Small intestine (tissue), 7 donors: ENCODE results near the gene EMC10. TPM values are rescaled to one million over a fixed set of nuclear protein-coding genes. Genes with fewer than 3 reads are reported as not detected.
"Not testable (repeated sequence)": the region's sequence is repeated elsewhere in the genome, so short reads cannot be mapped to it uniquely, and the experiment has no call there.

Experiments
- DNase-seq, 2 donors: peaks; one replicate each; pipeline versions ENCODE4 v3.0.0 to v3.0.0-alpha.2; 2013
- FAIRE-seq: peaks from 2 replicates; lab custom pipeline; 2012; peaks lifted over from hg19 to GRCh38; lab: Jason Lieb, UNC
- H3K27ac ChIP-seq, 3 donors: one replicate each; pipeline ENCODE4 v1.5.1; 2013; ENCODE audit warnings: low read length in 2 of 3, mild to moderate bottlenecking in 2 of 3, control low read depth in 1 of 3, inconsistent platforms in 1 of 3, low read depth in 1 of 3, moderate library complexity in 1 of 3
- H3K27me3 ChIP-seq, 3 donors: one replicate each; pipeline ENCODE4 v1.6.1; 2013; ENCODE audit warnings: low read length in 3 of 3, inconsistent platforms in 1 of 3; ENCODE audit not compliant: control insufficient read depth in 3 of 3, insufficient read depth in 3 of 3
- H3K36me3 ChIP-seq, 3 donors: one replicate each; pipeline ENCODE4 v1.6.1; 2013; ENCODE audit warnings: low read length in 3 of 3, inconsistent platforms in 1 of 3, low read depth in 1 of 3, mild to moderate bottlenecking in 1 of 3, moderate library complexity in 1 of 3; ENCODE audit not compliant: control insufficient read depth in 3 of 3, insufficient read depth in 2 of 3
- H3K4me1 ChIP-seq, 3 donors: one replicate each; pipeline ENCODE4 v1.6.1; 2013; ENCODE audit warnings: low read length in 2 of 3, inconsistent platforms in 1 of 3, low read depth in 1 of 3, mild to moderate bottlenecking in 1 of 3, moderate library complexity in 1 of 3; ENCODE audit not compliant: control insufficient read depth in 3 of 3, insufficient read depth in 2 of 3
- H3K4me3 ChIP-seq, 3 donors: one replicate each; pipeline ENCODE4 v1.5.1; 2013; ENCODE audit warnings: low read length in 3 of 3, control low read depth in 1 of 3, inconsistent platforms in 1 of 3, low read depth in 1 of 3, mild to moderate bottlenecking in 1 of 3, moderate library complexity in 1 of 3
- H3K9me3 ChIP-seq, 2 donors: one replicate each; pipeline ENCODE4 v1.6.1; 2013; ENCODE audit warnings: low read depth in 1 of 2, low read length in 1 of 2; ENCODE audit not compliant: control insufficient read depth in 2 of 2, insufficient read depth in 1 of 2
- WGBS, 3 donors: extraction: QIAGEN DNeasy Blood & Tissue Kit; methylation state at CpG; one replicate each; pipeline ENCODE4 v1.1.7; 2013; 5-methylcytosine and 5-hydroxymethylcytosine counted together
- polyA plus RNA-seq, 4 donors: library from polyadenylated mRNA; stranded (reverse) in 3 of 4; unstranded in 1 of 4; fragments of 200-250 nt in 3 of 4; fragments of 120-200 nt in 1 of 4; gene quantifications; one replicate each; pipeline versions ENCODE4 v1.2.1 to v1.2.3, GENCODE V29; 2013
- donor health status: healthy with polysubstance abuse.
- donor health status: control.
- donor health status: control.
- donor health status: Bipolar disorder and iron deficiency.
- donor health status: healthy.

EMC10 gene
- polyA plus RNA-seq, 4 donors: 53.7 to 164 (median 116) TPM

DNA sequence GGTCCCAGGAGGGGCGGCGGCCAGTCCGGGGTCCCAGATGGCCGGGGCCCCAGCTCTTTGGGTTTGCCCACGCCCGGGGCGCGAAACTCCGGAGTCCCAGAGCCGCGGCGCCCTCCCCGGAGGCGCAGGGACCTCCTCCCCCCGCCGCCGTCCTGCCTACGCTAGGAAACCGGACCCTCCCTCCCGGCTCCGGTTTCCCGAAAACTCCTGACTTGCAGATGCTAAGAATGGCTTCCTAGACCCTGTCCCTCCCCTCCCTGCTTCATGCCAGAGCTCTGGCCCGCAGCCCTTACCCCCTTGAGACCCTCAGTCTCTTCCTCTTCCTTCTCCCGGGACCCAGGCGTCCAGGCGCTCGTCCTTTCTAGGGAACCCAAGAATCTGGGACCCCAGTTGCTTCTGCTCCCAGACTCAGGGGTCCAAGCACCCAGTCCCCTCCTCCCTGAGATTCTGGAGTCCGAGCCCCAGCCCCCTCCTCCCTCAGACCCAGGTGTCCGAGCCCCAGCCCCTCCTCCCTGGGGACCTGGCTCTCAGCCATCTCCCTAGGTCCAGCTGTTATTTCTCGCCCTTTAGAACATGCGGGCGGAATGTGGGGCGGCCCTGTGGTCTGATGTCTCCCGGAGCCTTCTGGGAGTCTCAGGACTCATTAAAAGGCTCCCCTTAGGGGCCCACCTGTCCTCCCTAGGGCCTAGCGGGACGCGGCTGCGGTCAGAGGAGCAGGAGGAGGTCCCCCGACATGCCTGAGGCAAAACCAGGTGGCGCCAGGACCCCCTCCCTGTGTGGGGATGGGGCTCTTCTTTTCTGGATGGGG is 43.9 kb upstream of the EMC10 start, which contains the start of gene MYBPC2:
Gene MYBPC2 (plus strand): TSS at position 672 of the 808 bp plus-strand sequence. CDS start 62 bp downstream, at position 734.
- Histone ChIP-seq H3K36me3 (no peaks in the 10 kb centered on the region), H3K27ac (peak within 1 kb of the TSS in 2 of 3 donors; percentile 20 to 45), H3K4me3 (peak within 1 kb of the TSS; percentile 48 to 63 (median 60)), H3K9me3 (no peaks in the 10 kb centered on the region), H3K27me3 (peaks cover 4 to 50% (median 9%) of the 10 kb centered on the region in 3 donors), H3K4me1 (peaks cover 0 to 17% (median 3%) of the 10 kb centered on the region in 3 donors)
- no peak for FAIRE-seq
- 3 to 8% (median 3%) methylated on average over 26 to 40 of the region's 40 CpGs for WGBS, 3 donors
- DNase-seq: peak in 1 of 2 donors; percentile 51

DNA sequence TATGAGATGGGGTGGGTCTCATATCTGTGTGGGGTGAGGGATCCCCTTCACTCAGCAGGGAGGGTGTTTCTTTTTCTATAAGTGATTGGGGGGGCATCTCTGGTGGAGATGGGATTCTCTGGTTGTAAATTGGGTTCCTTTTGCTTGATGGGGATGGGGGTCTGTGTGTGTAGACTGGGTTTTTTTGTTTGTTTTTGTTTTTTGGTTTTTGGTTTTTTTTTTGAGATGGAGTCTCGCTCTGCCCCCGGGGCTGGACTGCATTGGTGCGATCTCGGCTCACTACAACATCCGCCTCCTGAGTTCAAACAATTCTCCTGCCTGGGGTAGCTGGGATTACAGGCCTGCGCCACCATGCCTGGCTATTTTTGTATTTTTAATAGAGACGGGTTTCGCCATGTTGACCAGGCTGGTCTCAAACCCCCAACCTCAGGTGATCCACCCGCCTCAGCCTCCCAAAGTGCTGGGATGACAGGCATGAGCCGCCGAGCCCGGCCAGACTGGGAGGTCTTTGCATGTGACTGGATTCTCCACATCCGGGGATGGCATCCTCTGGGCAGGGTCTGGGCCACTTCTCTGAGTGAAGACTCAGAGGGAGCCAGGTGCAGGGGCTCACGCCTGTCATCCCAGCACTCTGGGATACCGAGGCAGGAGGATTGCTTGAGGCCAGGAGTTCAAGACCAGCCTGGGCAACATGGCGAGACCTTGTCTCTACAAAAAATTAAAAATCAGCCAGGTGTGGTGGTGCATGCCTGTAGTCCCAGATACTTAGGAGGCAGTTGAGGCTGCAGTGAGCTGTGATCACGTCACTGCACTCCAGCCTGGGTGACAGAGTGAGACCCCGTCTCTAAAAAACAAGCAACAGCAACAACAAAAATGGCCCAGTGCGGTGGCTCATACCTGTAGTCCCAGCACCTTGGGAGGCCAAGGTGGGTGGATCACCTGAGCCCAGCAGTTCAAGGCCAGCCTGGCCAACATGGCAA is 42.8 kb upstream of the EMC10 start:
- Histone ChIP-seq H3K27ac (no peak overlapping the region), H3K9me3 (no peaks in the 10 kb centered on the region), H3K36me3 (no peaks in the 10 kb centered on the region), H3K27me3 (peaks cover 4 to 41% (median 9%) of the 10 kb centered on the region in 3 donors), H3K4me1 (peaks cover 0 to 13% (median 3%) of the 10 kb centered on the region in 3 donors), H3K4me3 (no peak overlapping the region)
- DNase-seq (no peak), FAIRE-seq (no peak)
- 74 to 78% (median 74%) methylated on average over 19 of the region's 19 CpGs for WGBS, 3 donors

GRCh38 chr19:50434525-50434924 is 41.8 kb upstream of the EMC10 start:
- H3K27ac ChIP-seq: no peak overlapping the region
- 38 to 42% (median 41%) methylated on average over 12 of the region's 12 CpGs for WGBS, 3 donors

DNA sequence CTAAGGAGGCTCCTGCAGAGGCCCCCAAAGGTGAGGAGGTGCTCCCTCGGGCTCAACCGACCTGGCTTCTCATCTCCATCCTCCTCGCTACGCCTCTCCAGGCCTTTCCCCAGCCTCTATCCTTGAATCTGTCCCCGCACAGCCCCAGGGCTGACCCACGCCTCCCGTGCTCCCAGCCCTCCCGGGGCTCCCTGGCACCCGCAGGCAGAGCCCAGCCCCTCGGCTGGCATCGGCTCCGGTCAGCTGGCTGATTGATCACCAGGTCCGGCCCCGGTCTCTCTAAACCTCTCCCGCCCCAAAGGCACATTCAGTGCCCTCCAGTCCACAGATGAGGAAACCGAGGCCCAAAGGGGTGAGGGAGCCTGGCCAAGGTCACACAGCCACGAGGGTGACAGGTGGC is 41.1 kb upstream of the EMC10 start:
- Histone ChIP-seq H3K9me3 (no peaks in the 10 kb centered on the region), H3K27ac (no peak overlapping the region), H3K4me1 (peaks cover 0 to 13% (median 3%) of the 10 kb centered on the region in 3 donors), H3K36me3 (no peaks in the 10 kb centered on the region), H3K4me3 (no peak overlapping the region), H3K27me3 (peaks cover 2 to 27% (median 9%) of the 10 kb centered on the region in 3 donors)
- WGBS, 3 donors: 74 to 81% (median 76%) methylated on average over 10 to 17 of the region's 17 CpGs
- FAIRE-seq (no peak), DNase-seq (no peak)

More at GRCh38 chr19:50434525-50434924, 41.8 kb upstream of the EMC10 start:
- H3K4me1 ChIP-seq: peaks cover 0 to 13% (median 3%) of the 10 kb centered on the region in 3 donors
- H3K9me3 ChIP-seq: no peaks in the 10 kb centered on the region
- FAIRE-seq (no peak), DNase-seq (no peak)
- no peak overlapping the region for H3K4me3 ChIP-seq
- peaks cover 4 to 32% (median 9%) of the 10 kb centered on the region in 3 donors for H3K27me3 ChIP-seq
- no peaks in the 10 kb centered on the region for H3K36me3 ChIP-seq

GRCh38 chr19:50435627-50436026 is 40.7 kb upstream of the EMC10 start:
- DNase-seq: no peak
- WGBS, 3 donors: 69 to 80% (median 77%) methylated on average over 9 to 12 of the region's 12 CpGs
- FAIRE-seq: no peak
- Histone ChIP-seq H3K36me3 (no peaks in the 10 kb centered on the region), H3K4me1 (peaks cover 0 to 13% (median 3%) of the 10 kb centered on the region in 3 donors), H3K27me3 (peaks cover 2 to 23% (median 9%) of the 10 kb centered on the region in 3 donors), H3K27ac (no peak overlapping the region), H3K9me3 (no peaks in the 10 kb centered on the region), H3K4me3 (no peak overlapping the region)

DNA sequence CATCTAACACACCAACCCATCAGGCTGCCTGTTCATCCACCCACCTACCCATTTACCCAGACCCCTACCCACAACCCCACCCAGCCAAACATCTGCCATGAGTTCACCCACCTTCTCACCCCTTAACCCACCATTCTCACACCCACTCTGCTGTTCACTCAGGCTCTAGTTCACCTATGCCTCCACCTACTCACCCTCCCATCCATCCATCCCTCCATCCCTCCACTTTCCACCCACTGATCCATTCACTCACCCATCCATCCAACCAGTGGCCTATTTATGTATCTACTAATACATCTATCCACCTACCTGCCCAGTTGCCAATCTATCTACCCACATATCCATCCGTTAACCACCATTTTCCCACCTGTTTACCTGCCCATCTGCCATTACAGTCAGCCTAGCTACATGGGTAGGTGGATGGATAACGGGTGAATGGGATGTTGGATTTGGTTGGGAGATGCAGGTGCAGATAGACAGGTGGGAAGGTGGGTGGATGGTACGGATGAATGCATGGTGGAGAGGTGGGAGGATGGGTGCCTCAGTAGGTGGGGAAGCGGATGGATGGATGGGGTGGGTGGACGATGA is 38.4 kb upstream of the EMC10 start:
- Histone ChIP-seq H3K9me3 (no peaks in the 10 kb centered on the region), H3K36me3 (no peaks in the 10 kb centered on the region), H3K27me3 (peaks cover under 1 to 6% (median 5%) of the 10 kb centered on the region in 3 donors), H3K27ac (no peak overlapping the region), H3K4me3 (no peak overlapping the region), H3K4me1 (no peaks in the 10 kb centered on the region)
- no peak for FAIRE-seq
- DNase-seq: no peak
- 88 to 92% (median 91%) methylated on average over 5 of the region's 5 CpGs for WGBS, 3 donors

GRCh38 chr19:50439130-50439529 is 37.2 kb upstream of the EMC10 start:
- WGBS, 3 donors: 76 to 81% (median 81%) methylated on average over 2 of the region's 2 CpGs
- H3K4me1 ChIP-seq, H3K36me3 ChIP-seq, DNase-seq, H3K4me3 ChIP-seq, FAIRE-seq, H3K9me3 ChIP-seq, H3K27me3 ChIP-seq, H3K27ac ChIP-seq: not testable (repeated sequence)
